SU-DHL-6 (cell line): ENCODE measurements around the gene AIG1.

Source experiments
- CTCF ChIP-seq: fragments of 200-600 bp; sonication (generic); IDR thresholded peaks from one replicate; pipeline ENCODE4 v1.5.1; 2017; ENCODE audit warnings: antibody characterized with exemption, mild to moderate bottlenecking, low read length, moderate library complexity; ENCODE audit not compliant: insufficient read depth, poor library complexity, severe bottlenecking
- EZH2phosphoT487 ChIP-seq: fragments of 200-600 bp; sonication (generic), shearing (Covaris generic); conservative IDR thresholded peaks from 2 replicates; pipeline ENCODE4 v1.6.1; 2018; ENCODE audit warnings: mild to moderate bottlenecking, antibody characterized with exemption, low read length, moderate library complexity, mixed read lengths

- no peak for TF ChIP-seq CTCF
- TF ChIP-seq EZH2phosphoT487, result no peak
Measured at GRCh38 chr6:143361536-143362191, 301.0 kb downstream of the AIG1 start.
